ENCODE measurements around the gene EIF4G1. TPM values are rescaled to one million over a fixed set of nuclear protein-coding genes. Genes with fewer than 3 reads are reported as not detected.

EIF4G1 gene
- total RNA-seq, 1 donor from 2014 or later, result 192 TPM

DNA sequence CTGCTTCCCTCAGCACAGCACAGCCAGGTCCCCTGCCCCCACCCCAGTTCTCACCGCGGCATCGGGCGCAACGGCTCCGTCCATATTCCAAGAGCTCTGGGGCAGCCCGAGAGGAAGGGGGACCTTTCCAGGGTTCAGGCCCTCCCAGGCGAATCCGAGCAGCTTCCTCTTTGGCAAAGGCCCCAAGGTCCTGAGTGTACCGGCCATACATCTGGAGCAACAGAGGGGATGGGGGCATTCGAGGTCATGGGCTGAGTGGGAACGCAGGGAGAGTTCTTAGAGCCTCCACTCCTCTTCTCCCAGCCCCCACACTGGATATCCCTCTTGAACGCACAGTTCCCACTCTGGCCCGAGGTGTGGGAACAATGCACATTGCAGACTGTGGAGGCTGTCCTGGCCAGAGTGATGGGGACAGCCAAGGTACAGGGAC is 44.5 kb downstream of the EIF4G1 start:
- Histone ChIP-seq H3K4me3 (no peak overlapping the region), H3K27me3 (no peaks in the 10 kb centered on the region), H3K36me3 (peaks cover 4 to 10% of the 10 kb centered on the region in 2 donors), H3K9me3 (no peaks in the 10 kb centered on the region), H3K4me1 (peaks cover 5 to 14% of the 10 kb centered on the region in 2 donors), H3K27ac (no peak overlapping the region)
- DNase-seq (ENCODE audit: low spot score in 2 of 2), result no peak
- no peak for TF ChIP-seq CTCF (IDR thresholded peaks at IDR 0.05)
- intact Hi-C loops (cut with DNase I), result no loop called here

- DNase-seq (ENCODE audit: low spot score in 2 of 2), result no peak
- H3K4me1 ChIP-seq, result peaks cover 5 to 15% of the 10 kb centered on the region in 2 donors
- peaks cover 4 to 11% of the 10 kb centered on the region in 2 donors for H3K36me3 ChIP-seq
- no peak overlapping the region for H3K4me3 ChIP-seq
- no peak for TF ChIP-seq CTCF (IDR thresholded peaks at IDR 0.05)
- no peak overlapping the region for H3K27ac ChIP-seq
- no peaks in the 10 kb centered on the region for H3K27me3 ChIP-seq
- intact Hi-C loops (cut with DNase I), result loop anchor here (5.0 to 10.0 kb wide), 3 partner anchors 172 to 415 kb away; partner anchors contain the start of genes ABCC5 and ABCF3
- no peaks in the 10 kb centered on the region for H3K9me3 ChIP-seq
Observed at GRCh38 chr3:184359610-184360009, 45.2 kb downstream of the EIF4G1 start.

DNA sequence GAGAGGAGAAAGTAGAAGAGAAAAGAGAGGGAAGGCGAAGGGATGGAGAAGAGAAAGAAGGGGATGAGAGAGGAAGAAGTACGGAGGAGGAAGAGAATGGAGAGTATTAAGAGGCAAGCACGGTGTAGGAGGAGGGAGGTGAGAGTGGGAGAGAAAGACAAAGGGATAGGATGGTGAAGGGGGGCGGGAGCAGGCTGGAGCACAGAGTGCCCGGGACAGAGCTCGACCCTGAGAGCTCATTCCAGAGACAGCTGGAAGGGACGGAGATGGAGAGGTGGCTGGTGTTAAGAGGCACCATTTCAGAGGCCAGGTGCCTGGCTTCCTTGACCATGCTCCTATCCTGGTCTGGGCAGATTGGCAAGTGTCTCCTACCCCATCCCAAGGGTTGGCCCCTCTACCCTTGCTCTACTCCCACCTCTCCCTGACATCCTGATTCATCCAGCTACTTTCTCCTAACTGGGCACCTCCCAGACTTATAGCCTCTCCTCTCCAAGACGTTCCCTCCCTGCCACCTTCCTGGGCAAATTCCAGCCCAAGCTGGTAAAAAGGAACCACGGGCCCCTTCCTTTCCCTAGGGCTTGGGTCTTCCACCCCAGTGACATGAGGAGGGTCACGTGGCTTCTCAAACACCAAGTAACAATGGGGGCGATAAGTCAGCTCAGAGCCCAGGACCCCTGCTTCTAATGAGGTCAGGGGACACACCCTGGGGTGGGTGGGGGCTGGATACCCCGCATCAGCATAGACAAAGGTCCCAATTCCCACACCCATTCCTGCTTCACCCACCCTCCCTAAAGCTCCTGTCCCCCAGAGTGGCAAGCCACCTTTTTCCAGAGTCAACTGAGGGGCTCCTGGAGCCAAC is 45.9 kb downstream of the EIF4G1 start:
- no peaks in the 10 kb centered on the region for H3K27me3 ChIP-seq
- H3K4me3 ChIP-seq, result peak overlapping the region; percentile 64 to 78
- peaks cover 5 to 15% of the 10 kb centered on the region in 2 donors for H3K4me1 ChIP-seq
- intact Hi-C loops (cut with DNase I), result loop anchor here (5.0 to 10.0 kb wide), 3 partner anchors 173 to 415 kb away; partner anchors contain the start of genes ABCC5 and ABCF3
- DNase-seq (ENCODE audit: low spot score in 2 of 2), result no peak
- H3K36me3 ChIP-seq, result peaks cover 4 to 18% of the 10 kb centered on the region in 2 donors
- TF ChIP-seq CTCF (IDR thresholded peaks at IDR 0.05), result no peak
- H3K9me3 ChIP-seq, result no peaks in the 10 kb centered on the region
- no peak overlapping the region for H3K27ac ChIP-seq

DNA sequence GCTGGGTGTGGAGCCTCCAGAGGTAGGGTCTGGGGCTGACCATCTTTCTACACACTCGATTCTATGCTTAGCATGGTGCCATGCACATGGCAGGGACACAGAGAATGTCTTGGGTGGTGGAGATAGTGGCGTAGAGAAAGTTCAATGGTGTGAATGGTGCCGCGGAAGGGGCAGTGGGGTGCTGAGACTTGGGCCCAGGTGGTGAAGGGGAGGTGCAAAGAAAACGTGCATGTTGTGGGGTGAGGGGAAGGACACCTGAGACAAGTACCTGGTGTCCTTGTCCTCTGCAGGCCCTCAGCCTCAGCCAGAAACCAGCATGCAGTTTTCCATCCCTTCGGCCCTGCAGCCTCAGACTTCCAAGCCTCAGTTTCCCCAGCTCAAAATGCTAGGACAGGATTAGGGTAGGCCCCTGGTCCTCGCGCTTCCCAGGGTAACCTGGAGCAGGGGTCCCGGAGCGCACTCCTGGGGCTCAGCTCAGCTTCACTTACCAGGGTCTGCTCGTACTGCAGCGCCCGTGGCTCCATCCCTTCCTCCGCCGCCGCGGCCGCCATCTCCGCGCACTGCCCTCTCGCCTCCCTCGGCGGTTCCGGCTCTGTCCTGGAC is 46.6 kb downstream of the EIF4G1 start:
- Histone ChIP-seq H3K27ac (peak overlapping the region; percentile 99 to 100), H3K27me3 (no peaks in the 10 kb centered on the region), H3K36me3 (peaks cover 2 to 21% of the 10 kb centered on the region in 2 donors), H3K4me3 (peak overlapping the region; percentile 64 to 78), H3K4me1 (peaks cover 5 to 15% of the 10 kb centered on the region in 2 donors), H3K9me3 (no peaks in the 10 kb centered on the region)
- intact Hi-C loops (cut with DNase I), result loop anchor here (1.0 to 10.0 kb wide), 5 partner anchors 26 to 414 kb away; partner anchors contain the start of genes ABCC5, ABCF3 and PSMD2
- no peak for TF ChIP-seq CTCF (IDR thresholded peaks at IDR 0.05)
- DNase-seq (ENCODE audit: low spot score in 2 of 2), result no peak

DNA sequence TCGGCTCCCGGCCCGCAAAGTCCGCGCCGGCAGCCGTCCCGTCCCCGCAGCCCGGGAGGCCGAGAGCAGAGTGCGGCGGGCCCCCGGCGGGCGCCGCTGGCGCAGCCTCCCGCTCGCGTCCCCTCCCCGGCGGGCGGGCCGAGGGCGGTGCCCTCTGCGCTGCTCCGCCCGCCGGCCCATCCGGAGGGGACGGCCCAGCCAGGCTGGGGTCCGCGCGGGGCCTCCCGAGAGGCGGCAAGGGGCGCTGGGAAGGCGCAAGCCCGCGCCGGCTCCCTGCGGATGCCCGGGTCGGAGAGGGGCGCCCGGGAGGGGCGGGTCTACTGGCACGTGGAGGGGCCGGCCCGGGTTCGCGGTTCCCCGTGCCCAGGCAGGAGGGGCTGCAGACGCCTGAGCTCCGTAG is 47.1 kb downstream of the EIF4G1 start, which contains the start of the genes CLCN2 and POLR2H:
Gene CLCN2 (minus strand): TSS at position 74 of the 400 bp plus-strand sequence. CDS start 126 bp downstream, outside the sequence.
Gene POLR2H (plus strand): TSS at position 179 of the 400 bp plus-strand sequence. CDS start 1,783 bp downstream, outside the sequence.
- no peaks in the 10 kb centered on the region for H3K27me3 ChIP-seq
- peaks cover 4 to 23% of the 10 kb centered on the region in 2 donors for H3K36me3 ChIP-seq
- peak within 1 kb of the TSS; percentile 64 to 78 for H3K4me3 ChIP-seq
- no peaks in the 10 kb centered on the region for H3K9me3 ChIP-seq
- DNase-seq (ENCODE audit: low spot score in 2 of 2), result no peak
- intact Hi-C loops (cut with DNase I), result loop anchor here (1.0 to 10.0 kb wide), 5 partner anchors 26 to 413 kb away; partner anchors contain the start of genes ABCC5, ABCF3 and PSMD2
- H3K27ac ChIP-seq, result peak within 1 kb of the TSS; percentile 99 to 100
- H3K4me1 ChIP-seq, result peaks cover 5 to 15% of the 10 kb centered on the region in 2 donors
- no peak for TF ChIP-seq CTCF (IDR thresholded peaks at IDR 0.05)
